Common myeloid progenitor, CD34-positive (primary cell): ENCODE results near the gene RNF217.

Experiments used
- CTCF ChIA-PET: fragments of 350-600 bp; sonication (Branson Sonifier 250); formaldehyde crosslinking; loops from one replicate; lab custom pipeline; 2021; ENCODE audit warnings: antibody characterized with exemption; lab: Charles Lee
- POLR2A ChIA-PET: fragments of 350-600 bp; sonication (Branson Sonifier 250); formaldehyde crosslinking; loops from one replicate; lab custom pipeline; 2021; ENCODE audit warnings: antibody characterized with exemption; lab: Charles Lee
- DNase-seq, 3 donors: peaks; one replicate each; pipeline versions ENCODE4 v3.0.0 to v3.0.0-alpha.2; 2013
- H3K27ac ChIP-seq, 2 experiments: 1 replicate in 1 of 2; 2 replicates in 1 of 2; pipeline ENCODE4 v1.7.0; 2013; ENCODE audit warnings: inconsistent platforms in 2 of 2, low read length in 2 of 2, mild to moderate bottlenecking in 2 of 2, low read depth in 1 of 2, moderate library complexity in 1 of 2; ENCODE audit not compliant: severe bottlenecking in 2 of 2, insufficient read depth in 1 of 2, poor library complexity in 1 of 2
- H3K27me3 ChIP-seq, 5 experiments: replicated peaks in 2 of 5; 1 replicate in 3 of 5; 2 replicates in 2 of 5; pipeline versions ENCODE4 v1.6.1 to v1.7.0; 2013; ENCODE audit warnings: low read length in 4 of 5, mild to moderate bottlenecking in 2 of 5, moderate library complexity in 2 of 5, inconsistent platforms in 1 of 5; ENCODE audit not compliant: insufficient read depth in 5 of 5, control insufficient read depth in 4 of 5
- H3K36me3 ChIP-seq, 4 experiments: 1 replicate in 2 of 4; 2 replicates in 2 of 4; pipeline versions ENCODE4 v1.6.1 to v1.7.0; 2013; ENCODE audit warnings: low read length in 3 of 4, control low read depth in 1 of 4, mild to moderate bottlenecking in 1 of 4; ENCODE audit not compliant: control insufficient read depth in 4 of 4, insufficient read depth in 4 of 4
- H3K4me1 ChIP-seq, 4 experiments: 1 replicate in 3 of 4; 2 replicates in 1 of 4; pipeline versions ENCODE4 v1.6.1 to v1.7.1; 2013; ENCODE audit warnings: low read length in 3 of 4, mild to moderate bottlenecking in 3 of 4, control low read depth in 1 of 4, inconsistent platforms in 1 of 4, moderate library complexity in 1 of 4; ENCODE audit not compliant: control insufficient read depth in 4 of 4, insufficient read depth in 4 of 4; ENCODE audit errors: control extremely low read depth in 1 of 4
- H3K4me3 ChIP-seq, 7 experiments: 1 replicate in 4 of 7; 2 replicates in 3 of 7; pipeline versions ENCODE4 v1.5.1 to v1.7.0; 2013; ENCODE audit warnings: mild to moderate bottlenecking in 7 of 7, low read length in 6 of 7, moderate library complexity in 6 of 7, inconsistent platforms in 2 of 7, low read depth in 2 of 7, control low read depth in 1 of 7; ENCODE audit not compliant: insufficient read depth in 4 of 7, control insufficient read depth in 1 of 7; ENCODE audit errors: extremely low read depth in 1 of 7
- H3K9me3 ChIP-seq, 5 experiments: 1 replicate in 4 of 5; 2 replicates in 1 of 5; pipeline versions ENCODE4 v1.6.1 to v1.7.1; 2013; ENCODE audit warnings: low read length in 4 of 5, mild to moderate bottlenecking in 2 of 5, inconsistent platforms in 1 of 5, low read depth in 1 of 5, moderate library complexity in 1 of 5; ENCODE audit not compliant: control insufficient read depth in 4 of 5, insufficient read depth in 2 of 5; ENCODE audit errors: control extremely low read depth in 1 of 5
- WGBS: methylation state at CpG from one replicate; pipeline ENCODE4 v1.1.5; 2013; ENCODE audit not compliant: insufficient coverage; 5-methylcytosine and 5-hydroxymethylcytosine counted together

The RNF217 gene

DNA sequence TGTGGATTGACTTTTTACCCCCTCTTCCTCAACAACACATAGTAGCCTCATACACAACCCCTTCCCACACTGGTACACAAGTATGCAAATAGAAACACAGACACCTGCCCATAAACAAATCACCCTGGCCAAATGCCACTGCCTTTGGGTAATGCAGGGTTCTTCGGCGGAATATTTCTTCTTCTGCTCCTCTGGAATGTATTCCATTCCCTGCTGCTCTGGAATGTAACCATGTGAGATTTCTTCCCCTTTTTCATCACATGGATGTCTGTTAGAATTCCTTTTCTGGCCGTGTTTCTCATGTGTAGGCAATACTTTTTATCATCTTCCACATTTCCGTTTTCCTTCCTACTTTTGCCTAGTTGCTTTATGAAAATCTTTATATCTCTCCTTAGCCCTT lies 115.2 kb downstream of the RNF217 start:
- ChIA-PET CTCF (no interaction called here), POLR2A (no interaction called here)
- Histone ChIP-seq H3K4me1 (no peaks in the 10 kb centered on the region), H3K27ac (no peak overlapping the region), H3K36me3 (peaks cover 3 to 28% (median 14%) of the 10 kb centered on the region in 4 experiments), H3K9me3 (no peaks in the 10 kb centered on the region), H3K4me3 (no peak overlapping the region), H3K27me3 (no peaks in the 10 kb centered on the region)
- no peak for DNase-seq
- WGBS = 96% methylated on average over 2 of the region's 4 CpGs

DNA sequence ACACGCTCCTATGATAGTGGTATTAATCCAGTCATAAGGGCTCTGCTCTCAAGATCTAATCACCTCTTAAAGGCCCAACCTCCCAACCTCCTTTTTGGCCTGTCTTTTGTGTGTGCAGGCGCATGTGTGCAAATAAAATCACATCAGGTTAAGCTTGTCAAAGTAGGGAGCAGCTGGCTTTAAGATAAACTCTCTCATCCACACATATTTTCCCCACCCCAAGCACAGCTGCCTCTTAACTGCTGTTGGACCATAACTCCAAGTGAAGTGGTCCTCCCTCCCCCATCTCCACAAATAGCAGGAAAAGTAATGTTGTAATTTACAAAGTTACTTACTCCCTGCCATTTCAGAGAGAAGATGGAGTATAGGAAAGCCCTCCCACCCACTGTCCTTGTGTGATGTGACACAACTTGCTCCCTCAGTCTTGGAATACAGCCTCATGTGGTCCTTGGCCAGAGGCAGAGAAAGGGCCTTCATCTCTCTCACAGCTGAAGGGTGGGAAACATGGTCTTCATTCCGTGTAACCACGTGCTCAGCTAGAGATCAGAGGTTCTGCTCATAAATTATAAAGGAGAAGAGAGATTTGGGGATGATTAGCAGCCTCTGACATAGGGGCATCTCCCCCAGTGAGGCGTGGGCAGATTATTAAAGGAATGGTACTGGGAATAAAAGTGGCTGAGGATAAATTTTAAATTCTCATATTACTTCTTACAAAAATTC lies 116.5 kb downstream of the RNF217 start:
- ChIA-PET POLR2A (no interaction called here), CTCF (no interaction called here)
- Histone ChIP-seq H3K27ac (no peak overlapping the region), H3K9me3 (no peaks in the 10 kb centered on the region), H3K36me3 (peaks cover 3 to 39% (median 17%) of the 10 kb centered on the region in 4 experiments), H3K27me3 (no peaks in the 10 kb centered on the region), H3K4me1 (no peaks in the 10 kb centered on the region), H3K4me3 (no peak overlapping the region)
- 100% methylated on average over 2 of the region's 5 CpGs for WGBS
- DNase-seq = no peak

DNA sequence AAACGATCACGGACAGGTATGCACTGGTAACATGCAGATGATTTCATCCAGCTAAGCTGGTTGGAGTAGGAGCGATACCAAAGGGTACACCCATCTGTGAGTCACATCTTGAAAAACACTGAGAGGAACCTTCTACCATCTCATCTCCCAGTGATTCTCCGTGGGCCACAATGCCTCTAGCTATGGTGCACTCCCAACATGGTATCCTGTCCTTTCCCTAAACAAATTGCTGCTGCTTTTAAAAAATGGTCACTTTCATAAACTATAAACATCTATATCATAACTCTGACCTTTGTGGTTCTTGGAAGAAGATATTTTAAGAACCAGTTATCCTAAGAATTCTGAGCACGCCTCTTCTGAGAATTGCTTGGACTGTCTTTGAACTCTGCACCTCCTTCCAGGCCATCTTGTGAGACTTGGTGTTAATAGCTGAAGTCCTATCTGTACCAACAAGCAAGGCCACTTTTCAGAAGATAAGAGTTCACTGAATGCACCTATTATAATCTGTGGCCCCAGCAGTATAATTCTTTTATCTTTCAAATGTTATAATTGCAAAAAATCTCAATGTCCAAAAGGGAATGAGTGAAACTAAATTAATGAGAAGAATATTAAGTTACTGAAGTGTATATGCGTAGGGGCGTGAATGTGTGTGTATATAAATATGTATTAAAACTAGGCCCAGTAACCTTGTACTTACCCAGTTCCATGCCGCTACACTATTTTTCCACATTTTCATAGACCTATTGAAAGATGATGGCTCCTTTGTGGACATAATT lies 120.9 kb downstream of the RNF217 start:
- POLR2A ChIA-PET = no interaction called here
- Histone ChIP-seq H3K4me1 (no peaks in the 10 kb centered on the region), H3K27me3 (no peaks in the 10 kb centered on the region), H3K27ac (peak overlapping the region in 1 of 2 experiments; percentile 43), H3K36me3 (peaks cover 3 to 23% (median 11%) of the 10 kb centered on the region in 4 experiments), H3K9me3 (no peaks in the 10 kb centered on the region), H3K4me3 (no peak overlapping the region)
- no peak for DNase-seq
- 100% methylated on average over 3 of the region's 8 CpGs for WGBS
- CTCF ChIA-PET = no interaction called here

DNA sequence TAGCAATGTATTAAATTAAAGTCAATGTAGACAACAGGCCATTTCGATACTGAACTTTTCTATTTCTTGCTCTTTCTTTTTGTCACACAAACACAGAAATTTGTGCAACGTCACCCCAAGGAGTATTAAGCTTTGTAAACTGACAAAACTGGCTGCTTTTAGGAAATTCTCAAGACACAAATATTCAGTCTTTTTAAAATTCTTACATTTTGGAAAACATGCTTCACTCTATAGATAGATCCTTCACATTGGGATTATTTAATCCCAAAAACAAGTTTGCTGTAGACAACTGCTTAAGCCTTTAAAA lies 121.4 kb downstream of the RNF217 start:
- Histone ChIP-seq H3K36me3 (peaks cover 3 to 18% (median 8%) of the 10 kb centered on the region in 4 experiments), H3K9me3 (no peaks in the 10 kb centered on the region), H3K4me1 (no peaks in the 10 kb centered on the region), H3K27ac (peak overlapping the region in 1 of 2 experiments; percentile 43), H3K27me3 (no peaks in the 10 kb centered on the region), H3K4me3 (no peak overlapping the region)
- ChIA-PET POLR2A (no interaction called here), CTCF (no interaction called here)
- WGBS = no CpG with 5 or more reads among the region's 2 CpGs
- DNase-seq = no peak

DNA sequence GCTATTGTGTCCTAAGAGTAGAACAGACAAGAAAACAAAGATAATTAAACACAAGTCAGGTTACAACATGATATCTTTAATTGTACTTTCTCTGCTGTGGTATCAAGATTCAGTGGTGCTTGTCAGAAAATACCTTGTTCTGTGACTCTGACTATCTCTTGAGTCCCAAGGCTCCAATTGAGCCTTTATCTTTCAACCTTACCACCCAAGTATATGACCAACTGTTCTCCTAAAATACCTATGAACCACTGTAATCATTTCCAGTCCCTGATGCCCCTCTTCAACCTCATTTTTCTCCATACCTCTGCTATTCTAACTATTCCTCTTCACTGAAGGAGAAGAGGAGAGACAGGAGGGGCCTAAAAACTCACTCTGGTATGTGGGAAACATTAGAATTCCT lies 124.5 kb downstream of the RNF217 start:
- no peaks in the 10 kb centered on the region for H3K27me3 ChIP-seq
- no peaks in the 10 kb centered on the region for H3K4me1 ChIP-seq
- ChIA-PET CTCF (no interaction called here), POLR2A (interaction anchor here (0.6 kb wide), 1 partner anchor 212 kb away, joined by 3 read pairs; no protein-coding TSS in a partner anchor)
- H3K27ac ChIP-seq = no peak overlapping the region
- H3K36me3 ChIP-seq = peaks cover 3 to 12% (median 7%) of the 10 kb centered on the region in 4 experiments
- no peak overlapping the region for H3K4me3 ChIP-seq
- no peak for DNase-seq
- no peaks in the 10 kb centered on the region for H3K9me3 ChIP-seq

DNA sequence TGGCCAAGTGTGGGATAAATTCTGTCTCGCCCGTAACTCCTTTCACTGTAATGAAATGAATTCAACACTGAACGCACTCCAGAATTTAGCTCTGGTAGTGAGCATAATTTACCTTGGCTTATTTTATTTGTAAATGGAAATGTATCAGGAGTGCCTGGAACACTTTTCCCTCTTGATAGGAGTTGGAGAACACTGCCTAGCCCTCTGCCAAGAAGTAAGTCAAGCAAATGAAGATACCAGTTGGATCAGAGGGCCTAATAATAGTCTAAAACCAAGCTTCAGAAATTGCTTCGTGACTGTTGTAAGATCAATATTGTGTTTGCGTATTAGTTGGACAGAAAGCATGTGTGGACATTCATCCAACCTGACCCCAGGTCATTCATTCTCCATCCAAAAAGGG lies 126.7 kb downstream of the RNF217 start:
- Histone ChIP-seq H3K9me3 (no peaks in the 10 kb centered on the region), H3K4me3 (no peak overlapping the region), H3K27me3 (no peaks in the 10 kb centered on the region), H3K36me3 (peaks cover 0 to 2% (median under 1%) of the 10 kb centered on the region in 4 experiments), H3K4me1 (no peaks in the 10 kb centered on the region), H3K27ac (no peak overlapping the region)
- ChIA-PET POLR2A (no interaction called here), CTCF (interaction anchor here (1.3 kb wide), 1 partner anchor 11 kb away, joined by 3 read pairs; no protein-coding TSS in a partner anchor)
- DNase-seq = no peak
- 100% methylated on average over 5 of the region's 5 CpGs for WGBS

DNA sequence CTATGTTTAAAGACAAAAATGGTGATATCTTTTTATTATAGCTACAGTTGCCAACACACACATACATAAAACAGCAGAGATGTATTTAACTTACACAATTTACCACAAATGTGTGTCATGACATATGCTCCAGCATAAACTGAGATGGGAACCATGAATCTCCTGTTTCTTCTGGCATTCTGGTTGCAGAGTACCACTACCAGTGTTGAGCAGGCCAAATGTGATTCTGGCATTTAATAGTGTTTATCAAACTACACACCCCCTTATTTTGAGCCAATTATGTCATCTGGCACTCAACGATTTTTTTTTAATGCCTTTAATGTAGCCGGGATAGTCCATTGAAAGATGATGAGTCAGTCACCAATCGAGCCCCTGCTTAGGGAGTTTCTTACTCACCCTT lies 132.3 kb downstream of the RNF217 start:
- Histone ChIP-seq H3K27ac (no peak overlapping the region), H3K27me3 (peaks cover 0 to 5% (median 3%) of the 10 kb centered on the region in 5 experiments), H3K4me3 (no peak overlapping the region), H3K36me3 (no peaks in the 10 kb centered on the region), H3K9me3 (no peaks in the 10 kb centered on the region), H3K4me1 (peaks cover 0 to 4% (median 2%) of the 10 kb centered on the region in 4 experiments)
- no peak for DNase-seq
- POLR2A ChIA-PET = interaction anchor here (0.6 kb wide), 1 partner anchor 1275 kb away, joined by 4 read pairs; no protein-coding TSS in a partner anchor
- CTCF ChIA-PET = interaction anchor here (0.6 kb wide), 2 partner anchors 149 to 824 kb away, joined by 3 read pairs; no protein-coding TSS in a partner anchor
- WGBS = 90% methylated on average over 2 of the region's 3 CpGs
